ENCODE data around the gene TEAD2.

DNA sequence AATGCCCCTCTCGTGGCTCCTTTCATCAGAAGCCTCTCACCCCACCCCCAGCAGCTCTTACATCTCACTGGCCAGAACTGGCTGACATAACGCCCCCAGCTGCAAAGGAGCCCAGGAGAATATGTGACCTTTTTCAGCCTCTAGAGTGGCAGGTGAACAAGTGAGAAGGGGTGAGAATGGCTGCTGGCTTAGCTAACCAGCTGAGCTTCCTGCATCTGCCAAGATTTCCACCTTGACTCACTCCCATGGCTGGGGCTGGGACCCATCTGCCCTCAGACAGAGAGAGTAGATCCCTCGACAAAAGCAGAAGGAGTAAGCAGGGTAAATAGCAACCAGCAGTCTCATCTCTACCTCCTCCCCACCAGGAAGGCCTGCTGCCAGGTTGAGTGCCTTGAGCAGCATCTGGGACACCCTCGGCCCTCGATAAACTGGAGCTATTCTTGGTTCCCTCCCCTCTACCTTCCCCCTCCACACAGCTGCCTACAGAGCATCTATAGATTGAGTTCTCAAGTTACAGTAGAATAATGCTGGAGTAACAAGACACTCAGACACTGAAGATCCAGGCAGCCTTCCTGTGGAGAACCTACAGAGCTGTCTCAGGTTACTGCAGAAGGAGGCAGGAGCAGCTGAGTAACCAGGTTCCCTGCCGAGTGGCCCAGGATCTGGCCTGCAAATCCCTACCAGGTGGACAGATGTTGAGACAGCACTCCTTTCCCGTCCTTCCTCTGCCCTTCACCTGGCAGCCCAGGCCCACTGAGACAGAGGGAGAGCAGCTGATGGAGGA lies 41.4 kb upstream of the TEAD2 start:
- TF ChIP-seq EZH2phosphoT487 (IDR thresholded peaks at IDR 0.05; ENCODE audit: borderline replicate concordance, low read length) = no peak
- TF ChIP-seq, protein P1, sequence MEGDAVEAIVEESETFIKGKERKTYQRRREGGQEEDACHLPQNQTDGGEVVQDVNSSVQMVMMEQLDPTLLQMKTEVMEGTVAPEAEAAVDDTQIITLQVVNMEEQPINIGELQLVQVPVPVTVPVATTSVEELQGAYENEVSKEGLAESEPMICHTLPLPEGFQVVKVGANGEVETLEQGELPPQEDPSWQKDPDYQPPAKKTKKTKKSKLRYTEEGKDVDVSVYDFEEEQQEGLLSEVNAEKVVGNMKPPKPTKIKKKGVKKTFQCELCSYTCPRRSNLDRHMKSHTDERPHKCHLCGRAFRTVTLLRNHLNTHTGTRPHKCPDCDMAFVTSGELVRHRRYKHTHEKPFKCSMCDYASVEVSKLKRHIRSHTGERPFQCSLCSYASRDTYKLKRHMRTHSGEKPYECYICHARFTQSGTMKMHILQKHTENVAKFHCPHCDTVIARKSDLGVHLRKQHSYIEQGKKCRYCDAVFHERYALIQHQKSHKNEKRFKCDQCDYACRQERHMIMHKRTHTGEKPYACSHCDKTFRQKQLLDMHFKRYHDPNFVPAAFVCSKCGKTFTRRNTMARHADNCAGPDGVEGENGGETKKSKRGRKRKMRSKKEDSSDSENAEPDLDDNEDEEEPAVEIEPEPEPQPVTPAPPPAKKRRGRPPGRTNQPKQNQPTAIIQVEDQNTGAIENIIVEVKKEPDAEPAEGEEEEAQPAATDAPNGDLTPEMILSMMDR (IDR thresholded peaks at IDR 0.05; ENCODE audit: low read depth, low read length, poor library complexity, severe bottlenecking) = no peak

Data from DOHH2 (cell line).